Breast epithelium (tissue), 4 donors: ENCODE results near the gene DNAJC13. TPM values are rescaled to one million over a fixed set of nuclear protein-coding genes. Genes with fewer than 3 reads are reported as not detected.
"Not testable (repeated sequence)": the region's sequence is repeated elsewhere in the genome, so short reads cannot be mapped to it uniquely, and the experiment has no call there.

ENCODE experiments used
- DNase-seq, 2 donors: peaks; one replicate each; pipeline ENCODE4 v3.0.0-alpha.2; 2019; ENCODE audit warnings: low spot score in 2 of 2
- H3K27ac ChIP-seq, 2 donors: fragments of 200-600 bp; sonication (generic) in 1 of 2; one replicate each; pipeline ENCODE4 v1.5.1; 2016 to 2019; ENCODE audit warnings: mild to moderate bottlenecking in 1 of 2
- H3K27me3 ChIP-seq, 2 donors: fragments of 200-600 bp; sonication (generic) in 1 of 2; one replicate each; pipeline versions ENCODE4 v1.5.1 to v1.6.0; 2017 to 2019; ENCODE audit warnings: control low read depth in 1 of 2, mild to moderate bottlenecking in 1 of 2
- H3K36me3 ChIP-seq: fragments of 200-600 bp; one replicate; pipeline ENCODE4 v1.5.1; 2019
- H3K4me1 ChIP-seq, 2 donors: fragments of 200-600 bp; sonication (generic); one replicate each; pipeline ENCODE4 v1.5.1; 2016 to 2019; ENCODE audit warnings: control low read depth in 1 of 2
- H3K4me3 ChIP-seq, 3 donors: fragments of 200-600 bp; sonication (generic); 1 replicate in 2 of 3; 2 replicates in 1 of 3; pipeline ENCODE4 v1.5.1; 2016 to 2019; ENCODE audit warnings: mild to moderate bottlenecking in 3 of 3, moderate library complexity in 2 of 3
- H3K9me3 ChIP-seq, 2 donors: fragments of 200-600 bp; sonication (generic) in 1 of 2; one replicate each; pipeline ENCODE4 v1.5.1; 2016 to 2019; ENCODE audit warnings: control low read depth in 1 of 2
- POLR2A ChIP-seq: fragments of 450-650 bp; IDR thresholded peaks from one replicate; pipeline ENCODE4 v1.6.1; 2016; ENCODE audit warnings: antibody characterized with exemption, mild to moderate bottlenecking, moderate library complexity
- POLR2AphosphoS5 ChIP-seq, 3 donors: sonication (generic); formaldehyde crosslinking; IDR thresholded peaks; one replicate each; pipeline ENCODE4 v1.6.1; 2017; ENCODE audit warnings: antibody characterized with exemption in 3 of 3
- intact Hi-C: fragments of 100-400 bp; cut with DNase I; formaldehyde crosslinking; loops from one replicate; pipeline ENCODE4 v1.15.1; 2023; ENCODE audit warnings: low total_unique reads
- total RNA-seq, 3 donors: library from RNA; depleted of rRNA; stranded (reverse); fragments of >200 nt; gene quantifications; one replicate each; pipeline ENCODE4 v1.1.0, GENCODE V29; 2016
- TF ChIP-seq, protein P1 (sequence below), 3 donors: fragments of 450-650 bp; IDR thresholded peaks; one replicate each; pipeline ENCODE4 v1.5.1; 2016 to 2017; ENCODE audit warnings: antibody characterized with exemption in 3 of 3, mild to moderate bottlenecking in 3 of 3, moderate library complexity in 3 of 3

DNAJC13 gene
- total RNA-seq, 3 donors from 2014 or later: 42.0 to 56.5 (median 53.6) TPM

DNA sequence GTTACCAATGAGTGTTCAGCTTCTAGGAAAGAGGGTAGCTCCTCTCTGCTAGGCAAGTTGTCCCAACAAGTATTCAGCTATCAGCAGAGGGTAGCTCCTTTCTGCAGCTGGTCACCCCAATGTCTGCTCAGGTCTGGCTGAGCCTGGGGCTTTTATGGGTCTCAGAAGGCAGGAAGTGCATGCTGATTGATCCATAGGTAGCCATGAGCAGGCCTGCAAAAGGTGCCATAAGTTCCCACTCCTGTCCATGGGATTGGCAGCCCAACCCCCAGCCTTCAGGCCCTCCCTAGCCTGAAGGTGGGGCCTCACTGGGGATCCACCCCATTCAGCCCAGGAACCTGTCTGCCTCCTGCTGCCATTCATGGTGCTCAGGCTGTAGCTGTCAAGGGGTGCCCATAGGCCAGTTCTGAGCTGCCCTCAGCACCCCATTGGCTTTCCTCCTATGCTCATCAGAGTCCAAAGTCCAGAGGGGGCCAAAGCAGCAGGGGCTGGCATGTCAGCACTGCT lies 34.6 kb upstream of the DNAJC13 start:
- intact Hi-C loops: no loop called here
- TF ChIP-seq POLR2AphosphoS5 (IDR thresholded peaks at IDR 0.05): no peak
- TF ChIP-seq, protein P1, sequence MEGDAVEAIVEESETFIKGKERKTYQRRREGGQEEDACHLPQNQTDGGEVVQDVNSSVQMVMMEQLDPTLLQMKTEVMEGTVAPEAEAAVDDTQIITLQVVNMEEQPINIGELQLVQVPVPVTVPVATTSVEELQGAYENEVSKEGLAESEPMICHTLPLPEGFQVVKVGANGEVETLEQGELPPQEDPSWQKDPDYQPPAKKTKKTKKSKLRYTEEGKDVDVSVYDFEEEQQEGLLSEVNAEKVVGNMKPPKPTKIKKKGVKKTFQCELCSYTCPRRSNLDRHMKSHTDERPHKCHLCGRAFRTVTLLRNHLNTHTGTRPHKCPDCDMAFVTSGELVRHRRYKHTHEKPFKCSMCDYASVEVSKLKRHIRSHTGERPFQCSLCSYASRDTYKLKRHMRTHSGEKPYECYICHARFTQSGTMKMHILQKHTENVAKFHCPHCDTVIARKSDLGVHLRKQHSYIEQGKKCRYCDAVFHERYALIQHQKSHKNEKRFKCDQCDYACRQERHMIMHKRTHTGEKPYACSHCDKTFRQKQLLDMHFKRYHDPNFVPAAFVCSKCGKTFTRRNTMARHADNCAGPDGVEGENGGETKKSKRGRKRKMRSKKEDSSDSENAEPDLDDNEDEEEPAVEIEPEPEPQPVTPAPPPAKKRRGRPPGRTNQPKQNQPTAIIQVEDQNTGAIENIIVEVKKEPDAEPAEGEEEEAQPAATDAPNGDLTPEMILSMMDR (IDR thresholded peaks at IDR 0.05): no peak
- TF ChIP-seq POLR2A: no peak
- Histone ChIP-seq H3K27ac (no peak overlapping the region), H3K4me3 (no peak overlapping the region), H3K4me1 (no peaks in the 10 kb centered on the region), H3K27me3 (no peaks in the 10 kb centered on the region), H3K9me3 (peaks cover 0 to 4% of the 10 kb centered on the region in 2 donors), H3K36me3 (no peaks in the 10 kb centered on the region)
- no peak for DNase-seq

DNA sequence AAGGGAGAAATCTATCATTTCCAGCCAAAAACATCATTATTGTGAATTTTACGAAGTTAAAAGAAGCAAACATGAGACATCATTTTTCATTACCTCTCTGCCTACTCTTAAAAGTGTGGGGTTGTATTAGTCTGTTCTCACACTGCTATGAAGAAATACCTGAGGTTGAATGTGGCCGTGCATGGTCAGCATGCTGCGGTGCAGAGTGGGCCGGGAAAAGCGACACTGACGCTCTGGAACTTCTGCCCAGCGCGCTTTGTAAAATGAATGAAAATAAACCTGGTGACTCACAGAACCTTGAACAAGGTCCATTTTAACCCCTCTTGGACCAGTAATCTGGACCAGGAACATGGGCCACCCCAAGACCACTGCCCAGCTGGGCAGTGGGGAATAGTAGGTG lies 31.0 kb upstream of the DNAJC13 start:
- Histone ChIP-seq H3K36me3 (no peaks in the 10 kb centered on the region), H3K9me3 (peaks cover 0 to 4% of the 10 kb centered on the region in 2 donors), H3K4me3 (no peak overlapping the region), H3K27ac (no peak overlapping the region), H3K27me3 (no peaks in the 10 kb centered on the region), H3K4me1 (no peaks in the 10 kb centered on the region)
- DNase-seq: no peak
- TF ChIP-seq, protein P1 (IDR thresholded peaks at IDR 0.05): no peak
- TF ChIP-seq POLR2A (no peak), POLR2AphosphoS5 (IDR thresholded peaks at IDR 0.05) (no peak)
- intact Hi-C loops: no loop called here

DNA sequence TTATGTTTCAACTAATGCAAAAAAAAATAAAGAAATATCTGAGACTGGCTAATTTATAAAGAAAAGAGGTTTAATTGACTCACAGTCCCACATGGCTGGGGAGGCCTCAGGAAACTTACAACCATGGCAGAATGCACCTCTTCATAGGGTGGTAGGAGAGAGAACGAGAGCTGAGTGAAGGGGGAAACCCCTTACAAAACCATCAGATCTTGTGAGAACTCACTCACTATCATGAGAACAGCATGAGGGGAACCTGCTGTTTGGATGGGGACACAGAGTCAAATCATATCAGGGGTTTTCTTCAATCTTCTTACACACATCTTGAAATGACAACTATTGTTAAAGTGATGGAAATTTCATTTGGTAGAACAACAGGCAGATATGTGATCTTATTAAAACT lies 24.6 kb upstream of the DNAJC13 start:
- H3K9me3 ChIP-seq, H3K27me3 ChIP-seq, intact Hi-C loops, H3K27ac ChIP-seq, DNase-seq, H3K4me1 ChIP-seq, H3K36me3 ChIP-seq, H3K4me3 ChIP-seq: not testable (repeated sequence)

DNA sequence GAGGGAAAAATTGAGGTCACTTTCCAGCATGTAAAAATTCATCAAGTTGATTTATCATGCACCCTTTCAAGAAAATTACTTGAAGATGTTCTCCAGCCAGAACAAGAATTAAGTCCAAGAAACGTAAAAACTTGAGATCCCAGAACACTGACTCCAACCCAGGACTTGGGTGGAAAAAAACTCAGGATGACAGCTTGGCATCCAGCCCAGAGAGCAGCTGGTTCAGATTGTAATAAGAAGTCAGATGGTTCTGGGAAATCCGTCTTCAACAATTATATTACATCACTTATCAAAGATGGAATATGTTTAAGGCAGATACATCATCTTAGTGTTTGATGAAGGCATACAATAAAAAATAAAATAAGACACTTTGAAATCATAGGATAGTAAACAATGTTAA lies 23.0 kb upstream of the DNAJC13 start:
- no peaks in the 10 kb centered on the region for H3K27me3 ChIP-seq
- H3K27ac ChIP-seq: no peak overlapping the region
- no peak overlapping the region for H3K4me3 ChIP-seq
- intact Hi-C loops: no loop called here
- no peak for DNase-seq
- peaks cover 0 to 4% of the 10 kb centered on the region in 2 donors for H3K9me3 ChIP-seq
- no peak for TF ChIP-seq POLR2A
- H3K4me1 ChIP-seq: no peaks in the 10 kb centered on the region
- H3K36me3 ChIP-seq: no peaks in the 10 kb centered on the region

DNA sequence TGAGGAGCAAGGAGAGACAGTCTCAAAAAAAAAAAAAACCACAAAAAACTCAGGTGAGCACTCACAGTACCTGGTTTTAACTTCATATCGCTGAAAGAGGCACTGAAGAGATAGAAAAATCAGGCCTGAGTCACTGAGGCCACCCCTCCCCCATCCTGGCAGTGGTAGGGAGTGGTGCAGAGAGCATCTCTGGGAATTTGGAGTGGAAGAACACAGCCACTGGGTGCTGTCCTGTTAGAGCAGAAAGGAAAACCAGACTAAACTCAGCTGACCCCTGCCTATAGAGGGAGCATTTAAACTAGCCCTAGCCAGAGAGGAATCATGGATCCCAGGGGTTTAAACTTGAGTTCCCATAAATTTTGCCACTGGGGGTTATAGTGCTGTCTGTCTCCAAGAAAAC lies 22.2 kb upstream of the DNAJC13 start:
- Histone ChIP-seq H3K27me3 (no peaks in the 10 kb centered on the region), H3K9me3 (peaks cover 0 to 4% of the 10 kb centered on the region in 2 donors), H3K36me3 (no peaks in the 10 kb centered on the region), H3K4me3 (no peak overlapping the region), H3K27ac (no peak overlapping the region), H3K4me1 (no peaks in the 10 kb centered on the region)
- TF ChIP-seq, protein P1 (IDR thresholded peaks at IDR 0.05): no peak
- TF ChIP-seq POLR2A (no peak), POLR2AphosphoS5 (IDR thresholded peaks at IDR 0.05) (no peak)
- intact Hi-C loops: no loop called here
- no peak for DNase-seq

DNA sequence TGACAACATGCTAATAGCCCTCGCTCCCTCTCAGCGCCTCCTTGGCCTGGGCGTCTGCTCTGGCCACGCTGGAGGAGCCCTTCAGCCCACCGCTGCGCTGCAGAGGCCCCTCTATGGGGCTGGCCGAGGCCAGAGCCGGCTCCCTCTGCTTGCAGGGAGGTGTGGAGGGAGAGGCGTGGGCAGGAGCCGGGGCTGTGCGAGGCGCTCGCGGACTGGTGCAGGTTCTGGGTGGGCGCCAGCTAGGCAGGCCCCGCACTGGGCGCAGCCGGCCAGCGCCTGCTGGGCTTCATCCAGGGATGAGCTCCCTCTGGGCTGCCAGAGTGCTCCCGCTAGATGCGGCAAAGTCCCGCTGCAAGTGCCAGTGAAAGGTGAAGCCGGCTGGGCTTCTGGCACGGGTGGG lies 21.0 kb upstream of the DNAJC13 start:
- Histone ChIP-seq H3K27ac (no peak overlapping the region), H3K27me3 (no peaks in the 10 kb centered on the region), H3K36me3 (no peaks in the 10 kb centered on the region), H3K4me3 (no peak overlapping the region), H3K9me3 (peaks cover 0 to 4% of the 10 kb centered on the region in 2 donors), H3K4me1 (no peaks in the 10 kb centered on the region)
- TF ChIP-seq POLR2AphosphoS5 (IDR thresholded peaks at IDR 0.05): no peak
- no peak for TF ChIP-seq POLR2A
- TF ChIP-seq, protein P1 (IDR thresholded peaks at IDR 0.05): no peak
- DNase-seq: no peak
- intact Hi-C loops: no loop called here

DNA sequence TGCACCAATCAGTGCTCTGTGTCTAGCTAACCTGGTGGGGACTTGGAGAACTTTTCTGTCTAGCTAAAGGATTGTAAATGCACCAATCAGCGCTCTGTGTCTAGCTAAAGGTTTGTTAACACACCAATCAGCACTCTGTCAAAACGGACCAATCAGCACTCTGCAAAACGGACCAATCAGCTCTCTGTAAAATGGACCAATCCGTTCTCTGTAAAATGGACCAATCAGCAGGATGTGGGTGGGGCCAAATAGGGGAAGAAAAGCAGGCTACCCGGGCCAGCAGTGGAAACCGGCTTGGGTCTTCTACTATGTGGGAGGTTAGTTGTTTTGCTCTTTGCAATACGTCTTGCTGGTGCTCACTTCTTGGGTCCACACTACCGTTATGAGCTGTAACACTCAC lies 20.5 kb upstream of the DNAJC13 start:
- intact Hi-C loops, DNase-seq, H3K27me3 ChIP-seq, H3K27ac ChIP-seq, H3K9me3 ChIP-seq, H3K4me1 ChIP-seq, H3K4me3 ChIP-seq, H3K36me3 ChIP-seq: not testable (repeated sequence)
